Measurements from ENCODE around the gene ASCC3.
"Not testable (repeated sequence)": the region's sequence is repeated elsewhere in the genome, so short reads cannot be mapped to it uniquely, and the experiment has no call there.

Gene ASCC3

DNA sequence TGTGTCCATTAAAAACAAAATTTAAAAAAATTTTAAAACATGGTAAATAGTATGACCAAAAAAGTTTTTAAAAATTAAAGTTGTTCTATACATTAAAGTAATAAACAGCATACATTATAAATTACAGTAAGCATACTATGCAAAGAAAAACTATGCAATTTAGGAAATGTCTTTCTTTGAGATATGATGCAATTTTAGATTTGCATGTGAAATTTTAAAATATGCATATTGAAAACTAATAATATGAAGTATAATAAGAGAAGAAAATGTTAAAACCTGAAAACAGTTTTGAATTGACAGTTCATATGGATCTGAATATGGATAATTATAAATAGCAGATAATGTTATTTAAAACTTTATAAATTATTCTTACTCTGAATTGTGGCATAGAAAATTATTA lies 43.1 kb downstream of the ASCC3 start:
- peaks cover 67% of the 10 kb centered on the region for H3K79me2 ChIP-seq (ENCODE audit: insufficient read depth, low read length)
- ATAC-seq (ENCODE audit: insufficient read depth, low read depth), result no peak
- DNase-seq, result no peak
- no peaks in the 10 kb centered on the region for H3K4me1 ChIP-seq (ENCODE audit: insufficient read depth, low read length)
- H3K9ac ChIP-seq (ENCODE audit: low read depth, low read length), result no peak overlapping the region
- no peaks in the 10 kb centered on the region for H4K20me1 ChIP-seq (ENCODE audit: insufficient read depth, low read length)
- no peak overlapping the region for H3K4me2 ChIP-seq (ENCODE audit: insufficient read depth, low read length)
- no peak overlapping the region for H2AFZ ChIP-seq (ENCODE audit: low read depth, low read length)
- H3K27ac ChIP-seq (ENCODE audit: low read length), result no peak overlapping the region
- no peak for TF ChIP-seq EZH2 (IDR thresholded peaks at IDR 0.05; ENCODE audit: borderline replicate concordance, low read depth, low read length, severe bottlenecking)
- TF ChIP-seq, protein P1, sequence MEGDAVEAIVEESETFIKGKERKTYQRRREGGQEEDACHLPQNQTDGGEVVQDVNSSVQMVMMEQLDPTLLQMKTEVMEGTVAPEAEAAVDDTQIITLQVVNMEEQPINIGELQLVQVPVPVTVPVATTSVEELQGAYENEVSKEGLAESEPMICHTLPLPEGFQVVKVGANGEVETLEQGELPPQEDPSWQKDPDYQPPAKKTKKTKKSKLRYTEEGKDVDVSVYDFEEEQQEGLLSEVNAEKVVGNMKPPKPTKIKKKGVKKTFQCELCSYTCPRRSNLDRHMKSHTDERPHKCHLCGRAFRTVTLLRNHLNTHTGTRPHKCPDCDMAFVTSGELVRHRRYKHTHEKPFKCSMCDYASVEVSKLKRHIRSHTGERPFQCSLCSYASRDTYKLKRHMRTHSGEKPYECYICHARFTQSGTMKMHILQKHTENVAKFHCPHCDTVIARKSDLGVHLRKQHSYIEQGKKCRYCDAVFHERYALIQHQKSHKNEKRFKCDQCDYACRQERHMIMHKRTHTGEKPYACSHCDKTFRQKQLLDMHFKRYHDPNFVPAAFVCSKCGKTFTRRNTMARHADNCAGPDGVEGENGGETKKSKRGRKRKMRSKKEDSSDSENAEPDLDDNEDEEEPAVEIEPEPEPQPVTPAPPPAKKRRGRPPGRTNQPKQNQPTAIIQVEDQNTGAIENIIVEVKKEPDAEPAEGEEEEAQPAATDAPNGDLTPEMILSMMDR (IDR thresholded peaks at IDR 0.05; ENCODE audit: borderline replicate concordance, extremely low read depth, low read length, poor library complexity, severe bottlenecking), result no peak
- peaks cover 14% of the 10 kb centered on the region; the same call in 1 of the 2 replicates for H3K36me3 ChIP-seq (ENCODE audit: insufficient read depth, low read length)
- no peak overlapping the region for H3K4me3 ChIP-seq (ENCODE audit: low read depth in 1 of 2, low read length in 2 of 2)
- H3K27me3 ChIP-seq (ENCODE audit: insufficient read depth, low read length, poor library complexity), result no peaks in the 10 kb centered on the region
- no peaks in the 10 kb centered on the region for H3K9me3 ChIP-seq (ENCODE audit: insufficient read depth, low read length, severe bottlenecking)

DNA sequence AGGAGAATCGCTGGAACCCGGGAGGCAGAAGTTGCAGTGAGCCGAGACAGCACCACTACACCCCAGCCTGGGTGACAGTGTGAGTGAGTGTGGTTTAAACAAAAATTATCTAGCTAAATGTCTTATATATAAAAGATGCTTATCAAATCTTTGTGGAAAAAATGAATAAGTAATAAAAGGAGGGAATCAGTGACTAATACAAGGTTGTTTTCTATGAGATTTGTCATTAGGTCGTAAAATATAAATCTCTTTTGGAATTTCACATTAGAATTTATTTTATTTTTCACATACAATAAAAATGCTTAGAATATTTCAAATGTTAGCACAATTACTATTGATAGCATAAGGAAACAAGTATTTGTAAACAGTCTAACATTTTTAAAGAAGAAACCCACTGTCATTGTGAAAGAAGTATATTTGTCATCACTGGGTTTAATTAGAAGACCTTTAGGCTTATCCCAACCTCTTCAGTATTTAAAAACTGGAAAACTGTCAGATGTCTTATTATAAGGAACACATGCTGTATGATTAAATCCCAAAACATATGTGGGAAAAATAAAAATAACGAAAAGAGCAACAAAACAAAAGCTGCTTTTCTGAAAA lies 47.1 kb downstream of the ASCC3 start:
- Histone ChIP-seq H3K4me1 (ENCODE audit: insufficient read depth, low read length) (no peaks in the 10 kb centered on the region), H3K9me3 (ENCODE audit: insufficient read depth, low read length, severe bottlenecking) (no peaks in the 10 kb centered on the region), H3K27ac (ENCODE audit: low read length) (no peak overlapping the region), H4K20me1 (ENCODE audit: insufficient read depth, low read length) (no peaks in the 10 kb centered on the region), H3K36me3 (ENCODE audit: insufficient read depth, low read length) (peaks cover 16% of the 10 kb centered on the region; the same call in 1 of the 2 replicates), H3K9ac (ENCODE audit: low read depth, low read length) (no peak overlapping the region), H3K79me2 (ENCODE audit: insufficient read depth, low read length) (peaks cover 61% of the 10 kb centered on the region), H3K27me3 (ENCODE audit: insufficient read depth, low read length, poor library complexity) (no peaks in the 10 kb centered on the region), H2AFZ (ENCODE audit: low read depth, low read length) (no peak overlapping the region), H3K4me3 (ENCODE audit: low read depth in 1 of 2, low read length in 2 of 2) (no peak overlapping the region), H3K4me2 (ENCODE audit: insufficient read depth, low read length) (no peak overlapping the region)
- ATAC-seq (ENCODE audit: insufficient read depth, low read depth) (no peak), DNase-seq (no peak)
- TF ChIP-seq, protein P1 (IDR thresholded peaks at IDR 0.05; ENCODE audit: borderline replicate concordance, extremely low read depth, low read length, poor library complexity, severe bottlenecking), result no peak
- no peak for TF ChIP-seq EZH2 (IDR thresholded peaks at IDR 0.05; ENCODE audit: borderline replicate concordance, low read depth, low read length, severe bottlenecking)

DNA sequence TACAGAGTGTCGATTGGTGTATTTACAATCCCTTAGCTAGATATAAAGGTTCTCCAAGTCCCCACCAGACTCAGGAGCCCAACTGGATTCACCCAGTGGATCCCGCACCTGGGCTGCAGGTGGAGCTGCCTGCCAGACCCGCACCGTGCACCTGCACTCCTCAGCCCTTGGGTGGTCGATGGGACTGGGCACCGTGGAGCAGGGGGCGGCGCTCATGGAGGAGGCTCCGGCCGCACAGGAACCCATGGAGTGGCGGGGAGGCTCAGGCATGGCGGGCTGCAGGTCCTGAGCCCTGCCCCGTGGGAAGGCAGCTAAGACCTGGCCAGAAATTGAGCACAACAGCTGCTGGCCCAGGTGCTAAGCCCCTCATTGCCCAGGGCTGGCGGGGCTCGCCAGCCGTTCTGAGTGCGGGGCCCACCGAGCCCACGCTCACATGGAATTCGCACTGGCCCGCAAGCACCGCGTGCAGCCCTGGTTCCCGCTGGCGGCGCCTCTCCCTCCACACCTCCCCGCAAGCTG lies 52.0 kb downstream of the ASCC3 start:
- H4K20me1 ChIP-seq (ENCODE audit: insufficient read depth, low read length); H3K4me1 ChIP-seq (ENCODE audit: insufficient read depth, low read length); ATAC-seq (ENCODE audit: insufficient read depth, low read depth); DNase-seq; H3K27ac ChIP-seq (ENCODE audit: low read length); H3K4me3 ChIP-seq (ENCODE audit: low read depth in 1 of 2, low read length in 2 of 2); H2AFZ ChIP-seq (ENCODE audit: low read depth, low read length); H3K4me2 ChIP-seq (ENCODE audit: insufficient read depth, low read length); H3K27me3 ChIP-seq (ENCODE audit: insufficient read depth, low read length, poor library complexity); H3K9ac ChIP-seq (ENCODE audit: low read depth, low read length); H3K9me3 ChIP-seq (ENCODE audit: insufficient read depth, low read length, severe bottlenecking): not testable (repeated sequence)
- peaks cover 36% of the 10 kb centered on the region for H3K79me2 ChIP-seq (ENCODE audit: insufficient read depth, low read length)
- H3K36me3 ChIP-seq (ENCODE audit: insufficient read depth, low read length), result peaks cover 14% of the 10 kb centered on the region; the same call in 1 of the 2 replicates

DNA sequence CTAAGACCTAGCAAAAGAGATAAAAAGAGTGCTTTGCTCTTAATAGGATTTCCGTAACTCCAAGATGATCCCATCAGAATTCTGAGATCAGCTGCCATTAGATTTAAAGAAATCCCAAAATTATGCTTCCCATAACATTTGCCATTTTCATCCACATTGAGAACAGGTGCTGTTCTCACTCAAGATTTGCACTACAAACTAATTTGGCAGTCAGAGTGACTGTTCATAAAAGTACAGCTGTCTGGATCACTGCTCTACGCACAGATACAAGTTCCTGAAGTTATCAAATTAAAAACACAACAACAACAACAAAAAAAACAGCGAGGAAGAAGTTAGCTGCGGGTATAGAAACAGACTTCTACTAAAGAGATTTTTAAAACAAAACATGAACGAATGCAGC lies 58.1 kb downstream of the ASCC3 start:
- ATAC-seq (ENCODE audit: insufficient read depth, low read depth) (no peak), DNase-seq (no peak)
- Histone ChIP-seq H2AFZ (ENCODE audit: low read depth, low read length) (no peak overlapping the region), H3K27ac (ENCODE audit: low read length) (no peak overlapping the region), H4K20me1 (ENCODE audit: insufficient read depth, low read length) (no peaks in the 10 kb centered on the region), H3K9ac (ENCODE audit: low read depth, low read length) (no peak overlapping the region), H3K4me3 (ENCODE audit: low read depth in 1 of 2, low read length in 2 of 2) (no peak overlapping the region), H3K36me3 (ENCODE audit: insufficient read depth, low read length) (0 out of 2 replicates have a peak, but pooled peaks cover under 1% of the 10 kb centered on the region), H3K4me1 (ENCODE audit: insufficient read depth, low read length) (no peaks in the 10 kb centered on the region), H3K79me2 (ENCODE audit: insufficient read depth, low read length) (peaks cover 42% of the 10 kb centered on the region), H3K4me2 (ENCODE audit: insufficient read depth, low read length) (no peak overlapping the region), H3K9me3 (ENCODE audit: insufficient read depth, low read length, severe bottlenecking) (no peaks in the 10 kb centered on the region), H3K27me3 (ENCODE audit: insufficient read depth, low read length, poor library complexity) (no peaks in the 10 kb centered on the region)
- TF ChIP-seq, protein P1 (IDR thresholded peaks at IDR 0.05; ENCODE audit: borderline replicate concordance, extremely low read depth, low read length, poor library complexity, severe bottlenecking), result no peak
- TF ChIP-seq EZH2 (IDR thresholded peaks at IDR 0.05; ENCODE audit: borderline replicate concordance, low read depth, low read length, severe bottlenecking), result no peak
